Trophoblast cell (in vitro differentiated cells and primary cell): ENCODE measurements around the gene SPZ1.

Experiments used
- DNase-seq, 2 donors: peaks; one replicate each; pipeline ENCODE4 v3.0.0-alpha.2; 2016
- H2AFZ ChIP-seq: 2 replicates; pipeline ENCODE4 v1.6.1; 2013; ENCODE audit warnings: low read length, moderate library complexity, mild to moderate bottlenecking; ENCODE audit not compliant: insufficient read depth, poor library complexity
- H2AK5ac ChIP-seq: 2 replicates; pipeline ENCODE4 v1.6.1; 2013; ENCODE audit warnings: mild to moderate bottlenecking, low read length
- H2BK120ac ChIP-seq: 2 replicates; pipeline ENCODE4 v1.6.1; 2013; ENCODE audit warnings: low read length, mild to moderate bottlenecking, moderate library complexity; ENCODE audit not compliant: insufficient read depth, poor library complexity
- H2BK12ac ChIP-seq: 2 replicates; pipeline ENCODE4 v1.6.1; 2013; ENCODE audit warnings: mild to moderate bottlenecking, low read length, moderate library complexity
- H2BK5ac ChIP-seq: 2 replicates; pipeline ENCODE4 v1.6.1; 2013; ENCODE audit warnings: low read length, low read depth, moderate library complexity, mild to moderate bottlenecking; ENCODE audit not compliant: poor library complexity
- H3K14ac ChIP-seq: 2 replicates; pipeline ENCODE4 v1.6.1; 2013; ENCODE audit warnings: mild to moderate bottlenecking, low read length
- H3K18ac ChIP-seq: 2 replicates; pipeline ENCODE4 v1.6.1; 2013; ENCODE audit warnings: mild to moderate bottlenecking, low read length
- H3K23ac ChIP-seq: 2 replicates; pipeline ENCODE4 v1.6.1; 2013; ENCODE audit warnings: low read length
- H3K27ac ChIP-seq: 2 replicates; pipeline ENCODE4 v1.5.1; 2013; ENCODE audit warnings: low read depth, mild to moderate bottlenecking, inconsistent platforms, low read length, moderate library complexity
- H3K27me3 ChIP-seq: 2 replicates; pipeline ENCODE4 v1.6.1; 2013; ENCODE audit warnings: inconsistent platforms, mild to moderate bottlenecking, low read length, moderate library complexity; ENCODE audit not compliant: insufficient read depth
- H3K36me3 ChIP-seq, 2 experiments: 1 replicate in 1 of 2; 2 replicates in 1 of 2; pipeline ENCODE4 v1.6.1; 2013; ENCODE audit warnings: low read length in 2 of 2, mild to moderate bottlenecking in 2 of 2, moderate library complexity in 1 of 2; ENCODE audit not compliant: insufficient read depth in 2 of 2, control insufficient read depth in 1 of 2
- H3K4ac ChIP-seq: 2 replicates; pipeline ENCODE4 v1.6.1; 2013; ENCODE audit warnings: low read depth, mild to moderate bottlenecking, low read length, moderate library complexity
- H3K4me1 ChIP-seq, 2 experiments: 1 replicate in 1 of 2; 2 replicates in 1 of 2; pipeline ENCODE4 v1.6.1; 2013; ENCODE audit warnings: low read length in 2 of 2, mild to moderate bottlenecking in 2 of 2, moderate library complexity in 1 of 2; ENCODE audit not compliant: insufficient read depth in 2 of 2, control insufficient read depth in 1 of 2
- H3K4me2 ChIP-seq: 2 replicates; pipeline ENCODE4 v1.6.1; 2013; ENCODE audit warnings: inconsistent platforms, mild to moderate bottlenecking, low read length, moderate library complexity
- H3K4me3 ChIP-seq: 2 replicates; pipeline ENCODE4 v1.5.1; 2013; ENCODE audit warnings: mild to moderate bottlenecking, low read depth, low read length, inconsistent platforms
- H3K79me1 ChIP-seq: one replicate; pipeline ENCODE4 v1.6.1; 2013; ENCODE audit warnings: low read length
- H3K79me2 ChIP-seq: 2 replicates; pipeline ENCODE4 v1.6.1; 2013; ENCODE audit warnings: low read length, mild to moderate bottlenecking; ENCODE audit not compliant: control insufficient read depth, insufficient read depth, poor library complexity
- H3K9ac ChIP-seq: 2 replicates; pipeline ENCODE4 v1.6.1; 2013; ENCODE audit warnings: mild to moderate bottlenecking, low read length
- H3K9me3 ChIP-seq: 2 replicates; pipeline ENCODE4 v1.6.1; 2013; ENCODE audit warnings: low read depth, mild to moderate bottlenecking, control low read depth, inconsistent platforms, low read length; ENCODE audit not compliant: insufficient read depth
- H4K12ac ChIP-seq: 2 replicates; pipeline ENCODE4 v1.6.1; 2013; ENCODE audit warnings: low read depth, mild to moderate bottlenecking, low read length, moderate library complexity
- H4K8ac ChIP-seq: 2 replicates; pipeline ENCODE4 v1.6.1; 2013; ENCODE audit warnings: low read depth, mild to moderate bottlenecking, low read length, moderate library complexity
- H4K91ac ChIP-seq: one replicate; pipeline ENCODE4 v1.6.1; 2013; ENCODE audit warnings: low read depth, mild to moderate bottlenecking, low read length, moderate library complexity
- WGBS: extraction: QIAGEN DNeasy Blood & Tissue Kit; methylation state at CpG from one replicate; pipeline ENCODE4 v1.1.7; 2013; ENCODE audit warnings: missing lambda C conversion rate; ENCODE audit not compliant: insufficient read length, insufficient coverage; ENCODE audit errors: extremely low coverage; 5-methylcytosine and 5-hydroxymethylcytosine counted together

The SPZ1 gene

GRCh38 chr5:80302636-80303035 is 17.2 kb upstream of the SPZ1 start:
- H2AFZ ChIP-seq: no peak overlapping the region
- H4K91ac ChIP-seq: no peak overlapping the region
- no peak overlapping the region for H3K18ac ChIP-seq
- H3K79me1 ChIP-seq: no peaks in the 10 kb centered on the region
- WGBS: no CpG with 5 or more reads among the region's 11 CpGs
- no peak overlapping the region for H3K4me3 ChIP-seq
- H3K27me3 ChIP-seq: no peaks in the 10 kb centered on the region
- H3K27ac ChIP-seq: no peak overlapping the region
- H4K12ac ChIP-seq: no peak overlapping the region
- H2BK120ac ChIP-seq: no peak overlapping the region
- no peak overlapping the region for H3K4me2 ChIP-seq
- no peak overlapping the region for H3K14ac ChIP-seq
- no peaks in the 10 kb centered on the region for H3K79me2 ChIP-seq
- H2BK12ac ChIP-seq: no peak overlapping the region
- H3K23ac ChIP-seq: no peak overlapping the region
- no peak overlapping the region for H2BK5ac ChIP-seq
- H3K9ac ChIP-seq: no peak overlapping the region
- peaks cover 8% of the 10 kb centered on the region for H3K9me3 ChIP-seq
- no peaks in the 10 kb centered on the region for H3K36me3 ChIP-seq
- no peak for DNase-seq
- no peaks in the 10 kb centered on the region for H3K4me1 ChIP-seq
- no peak overlapping the region for H2AK5ac ChIP-seq
- no peak overlapping the region for H3K4ac ChIP-seq
- no peak overlapping the region for H4K8ac ChIP-seq

GRCh38 chr5:80308526-80308925 is 11.3 kb upstream of the SPZ1 start:
- Histone ChIP-seq H3K79me2 (no peaks in the 10 kb centered on the region), H4K12ac (no peak overlapping the region), H3K9me3 (peaks cover 7% of the 10 kb centered on the region), H2AK5ac (no peak overlapping the region), H3K4me1 (no peaks in the 10 kb centered on the region), H4K91ac (no peak overlapping the region), H3K4me2 (no peak overlapping the region), H2BK5ac (no peak overlapping the region), H2AFZ (no peak overlapping the region), H3K18ac (no peak overlapping the region), H3K27me3 (no peaks in the 10 kb centered on the region), H3K23ac (no peak overlapping the region), H3K14ac (no peak overlapping the region), H3K79me1 (no peaks in the 10 kb centered on the region), H2BK120ac (no peak overlapping the region), H3K27ac (no peak overlapping the region), H3K4me3 (no peak overlapping the region), H4K8ac (no peak overlapping the region), H3K9ac (no peak overlapping the region), H2BK12ac (no peak overlapping the region), H3K36me3 (no peaks in the 10 kb centered on the region), H3K4ac (no peak overlapping the region)
- DNase-seq: no peak
- no CpG with 5 or more reads among the region's 11 CpGs for WGBS

- H3K9ac ChIP-seq: no peak overlapping the region
- H2AK5ac ChIP-seq: no peak overlapping the region
- H2BK120ac ChIP-seq: no peak overlapping the region
- no peak overlapping the region for H4K8ac ChIP-seq
- H3K14ac ChIP-seq: no peak overlapping the region
- peaks cover 10% of the 10 kb centered on the region for H3K9me3 ChIP-seq
- H3K4ac ChIP-seq: no peak overlapping the region
- H3K4me2 ChIP-seq: no peak overlapping the region
- H3K79me2 ChIP-seq: no peaks in the 10 kb centered on the region
- no peaks in the 10 kb centered on the region for H3K79me1 ChIP-seq
- no peak overlapping the region for H3K4me3 ChIP-seq
- no peaks in the 10 kb centered on the region for H3K36me3 ChIP-seq
- H3K23ac ChIP-seq: no peak overlapping the region
- no peak overlapping the region for H2AFZ ChIP-seq
- no peak overlapping the region for H4K12ac ChIP-seq
- H3K4me1 ChIP-seq: no peaks in the 10 kb centered on the region
- no peak overlapping the region for H2BK12ac ChIP-seq
- H4K91ac ChIP-seq: no peak overlapping the region
- H3K27me3 ChIP-seq: no peaks in the 10 kb centered on the region
- no CpG with 5 or more reads among the region's 34 CpGs for WGBS
- no peak overlapping the region for H3K27ac ChIP-seq
- H3K18ac ChIP-seq: no peak overlapping the region
- no peak for DNase-seq
- H2BK5ac ChIP-seq: no peak overlapping the region
These were observed 9.7 kb upstream of the SPZ1 start for GRCh38 chr5:80309871-80310665.

DNA sequence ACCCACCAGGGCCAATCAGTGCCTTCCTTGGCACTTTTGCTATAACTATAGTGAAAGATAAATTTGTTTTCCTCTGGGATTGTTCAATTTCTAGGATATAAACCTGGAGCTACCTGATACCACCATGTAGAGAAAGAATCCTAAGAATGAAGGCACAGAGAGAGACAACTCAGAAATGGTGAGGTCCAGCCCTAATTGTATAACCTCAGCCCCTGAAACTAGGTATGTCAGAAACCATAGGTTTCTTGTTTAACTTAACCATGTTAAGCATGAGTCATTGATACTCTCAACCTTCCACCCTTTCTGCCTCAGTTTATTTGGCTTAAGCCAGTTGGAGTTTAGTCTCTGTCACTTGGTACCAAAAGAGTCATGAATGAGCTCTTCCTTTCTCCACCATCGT is 4.6 kb upstream of the SPZ1 start:
- no peak overlapping the region for H3K9ac ChIP-seq
- no peak overlapping the region for H2BK120ac ChIP-seq
- no peaks in the 10 kb centered on the region for H3K36me3 ChIP-seq
- no peak overlapping the region for H3K14ac ChIP-seq
- no peak for DNase-seq
- no peak overlapping the region for H2AK5ac ChIP-seq
- H4K8ac ChIP-seq: no peak overlapping the region
- WGBS: no CpG with 5 or more reads among the region's 1 CpG
- no peak overlapping the region for H4K12ac ChIP-seq
- H3K4me1 ChIP-seq: no peaks in the 10 kb centered on the region
- H3K27me3 ChIP-seq: no peaks in the 10 kb centered on the region
- H3K4me2 ChIP-seq: no peak overlapping the region
- no peak overlapping the region for H2BK5ac ChIP-seq
- H3K79me2 ChIP-seq: no peaks in the 10 kb centered on the region
- peaks cover 4% of the 10 kb centered on the region for H3K9me3 ChIP-seq
- no peak overlapping the region for H4K91ac ChIP-seq
- H3K23ac ChIP-seq: no peak overlapping the region
- no peak overlapping the region for H3K18ac ChIP-seq
- H3K27ac ChIP-seq: no peak overlapping the region
- no peak overlapping the region for H3K4ac ChIP-seq
- no peak overlapping the region for H3K4me3 ChIP-seq
- no peaks in the 10 kb centered on the region for H3K79me1 ChIP-seq
- no peak overlapping the region for H2BK12ac ChIP-seq
- H2AFZ ChIP-seq: no peak overlapping the region
